Activated CD8-positive, alpha-beta memory T cell treated with anti-CD3 and anti-CD28 coated beads, Interleukin-2, amount 50 U/mL, for 1 hour (primary cell): ENCODE data around the gene THRAP3.

ENCODE experiments used
- DNase-seq: peaks from one replicate; pipeline ENCODE4 v3.0.0-alpha.2; 2020; ENCODE audit errors: extremely low read depth

Gene THRAP3

GRCh38 chr1:36297062-36297461 lies 72.8 kb downstream of the THRAP3 start:
- no peak for DNase-seq

- DNase-seq: no peak
These were observed 74.4 kb downstream of the THRAP3 start for GRCh38 chr1:36298640-36299039.

GRCh38 chr1:36300526-36300925 lies 76.3 kb downstream of the THRAP3 start:
- no peak for DNase-seq

GRCh38 chr1:36301220-36301619 lies 77.0 kb downstream of the THRAP3 start:
- no peak for DNase-seq

GRCh38 chr1:36303244-36303643 lies 79.0 kb downstream of the THRAP3 start:
- DNase-seq: no peak

GRCh38 chr1:36303650-36304360 lies 79.6 kb downstream of the THRAP3 start:
- no peak for DNase-seq

GRCh38 chr1:36304521-36304920 lies 80.3 kb downstream of the THRAP3 start:
- no peak for DNase-seq

GRCh38 chr1:36304970-36305914 lies 81.0 kb downstream of the THRAP3 start:
- no peak for DNase-seq

- no peak for DNase-seq
These were observed 81.6 kb downstream of the THRAP3 start for GRCh38 chr1:36305915-36306209.

GRCh38 chr1:36306210-36306901 lies 82.1 kb downstream of the THRAP3 start, which contains the start of gene SH3D21:
Gene SH3D21, plus strand, starts transcription at chr1:36306368. Its CDS starts 53 bp downstream, at chr1:36306421.
- no peak for DNase-seq

- peak; percentile 74 for DNase-seq
These were observed 82.7 kb downstream of the THRAP3 start for GRCh38 chr1:36306902-36307456.

- no peak for DNase-seq
These were observed 83.5 kb downstream of the THRAP3 start for GRCh38 chr1:36307601-36308330.

GRCh38 chr1:36309397-36309796 lies 85.2 kb downstream of the THRAP3 start:
- no peak for DNase-seq

GRCh38 chr1:36320291-36320761 lies 96.1 kb downstream of the THRAP3 start:
- no peak for DNase-seq

GRCh38 chr1:36320767-36321118 lies 96.5 kb downstream of the THRAP3 start:
- DNase-seq: no peak

- no peak for DNase-seq
These were observed 97.1 kb downstream of the THRAP3 start for GRCh38 chr1:36321119-36321951.

- no peak for DNase-seq
These were observed 98.0 kb downstream of the THRAP3 start for GRCh38 chr1:36322041-36322785.

GRCh38 chr1:36322786-36323635 lies 98.8 kb downstream of the THRAP3 start:
- no peak for DNase-seq
